Prostate gland (tissue), 2 donors: ENCODE measurements around the gene USP9X. TPM values are rescaled to one million over a fixed set of nuclear protein-coding genes. Genes with fewer than 3 reads are reported as not detected.

ENCODE experiments used
- DNase-seq: peaks from one replicate; pipeline ENCODE4 v3.0.0-alpha.2; 2019; ENCODE audit warnings: low spot score
- H3K27ac ChIP-seq, 2 donors: fragments of 200-600 bp; sonication (generic); 2 replicates each; pipeline ENCODE4 v1.5.1; 2017 to 2019
- H3K27me3 ChIP-seq: fragments of 200-600 bp; sonication (generic); replicated peaks from 2 replicates; pipeline ENCODE4 v1.5.1; 2019; ENCODE audit not compliant: insufficient read depth
- H3K36me3 ChIP-seq, 2 donors: fragments of 200-600 bp; sonication (generic); 1 replicate in 1 of 2; 2 replicates in 1 of 2; pipeline versions ENCODE4 v1.5.1 to v1.8.1; 2017 to 2019
- H3K4me1 ChIP-seq: fragments of 200-600 bp; sonication (generic); replicated peaks from 2 replicates; pipeline ENCODE4 v1.5.1; 2019
- H3K4me3 ChIP-seq, 2 donors: fragments of 200-600 bp; sonication (generic); 2 replicates each; pipeline ENCODE4 v1.5.1; 2017 to 2019
- H3K9me3 ChIP-seq: fragments of 200-600 bp; sonication (generic); 2 replicates; pipeline ENCODE4 v1.5.1; 2017
- CTCF ChIP-seq, 4 experiments: fragments of 200-600 bp in 2 of 4; fragments of 450-650 bp in 2 of 4; sonication (generic) in 2 of 4; IDR thresholded peaks; 1 replicate in 3 of 4; 2 replicates in 1 of 4; pipeline ENCODE4 v1.5.1; 2016 to 2019; ENCODE audit warnings: antibody characterized with exemption in 4 of 4, mild to moderate bottlenecking in 2 of 4, moderate library complexity in 2 of 4
- POLR2A ChIP-seq: fragments of 450-650 bp; IDR thresholded peaks from one replicate; pipeline ENCODE4 v1.6.1; 2016; ENCODE audit warnings: antibody characterized with exemption, mild to moderate bottlenecking
- POLR2AphosphoS5 ChIP-seq: sonication (generic); formaldehyde crosslinking; IDR thresholded peaks from one replicate; pipeline ENCODE4 v1.6.1; 2017; ENCODE audit warnings: antibody characterized with exemption
- WGBS: methylation state at CpG from one replicate; pipeline ENCODE4 v1.1.5; 2018; 5-methylcytosine and 5-hydroxymethylcytosine counted together
- intact Hi-C: fragments of 100-400 bp; cut with DNase I; formaldehyde crosslinking; loops from one replicate; pipeline ENCODE4 v1.14.2; 2022
- total RNA-seq, 2 donors: library from RNA; depleted of rRNA; stranded (reverse); fragments of >200 nt; gene quantifications; one replicate each; pipeline ENCODE4 v1.1.0, GENCODE V29; 2016

The USP9X gene
- total RNA-seq, 2 donors from 2014 or later = 47.9 to 115 TPM

- DNase-seq = no peak
- TF ChIP-seq POLR2AphosphoS5 = no peak
- no peak for TF ChIP-seq POLR2A
- TF ChIP-seq CTCF (IDR thresholded peaks at IDR 0.05) = no peak
- Histone ChIP-seq H3K27ac (no peak overlapping the region), H3K27me3 (no peaks in the 10 kb centered on the region), H3K9me3 (no peaks in the 10 kb centered on the region), H3K4me3 (no peak overlapping the region), H3K4me1 (no peaks in the 10 kb centered on the region), H3K36me3 (no peaks in the 10 kb centered on the region)
- WGBS = 22% methylated on average over 5 of the region's 5 CpGs
- intact Hi-C loops = no loop called here
Observed at GRCh38 chrX:41090568-41091238, 5.5 kb downstream of the USP9X start.

- 79% methylated on average over 6 of the region's 6 CpGs for WGBS
- Histone ChIP-seq H3K4me1 (no peaks in the 10 kb centered on the region), H3K9me3 (no peaks in the 10 kb centered on the region), H3K36me3 (no peaks in the 10 kb centered on the region), H3K4me3 (no peak overlapping the region), H3K27ac (no peak overlapping the region), H3K27me3 (no peaks in the 10 kb centered on the region)
- no peak for TF ChIP-seq CTCF (IDR thresholded peaks at IDR 0.05)
- TF ChIP-seq POLR2A = no peak
- no peak for TF ChIP-seq POLR2AphosphoS5
- no peak for DNase-seq
- intact Hi-C loops = no loop called here
Observed at GRCh38 chrX:41092776-41093175, 7.5 kb downstream of the USP9X start.

GRCh38 chrX:41095174-41095573, 9.9 kb downstream of the USP9X start:
- Histone ChIP-seq H3K4me3 (no peak overlapping the region), H3K27ac (no peak overlapping the region), H3K9me3 (no peaks in the 10 kb centered on the region), H3K27me3 (no peaks in the 10 kb centered on the region), H3K4me1 (no peaks in the 10 kb centered on the region), H3K36me3 (no peaks in the 10 kb centered on the region)
- WGBS = 76% methylated on average over 1 of the region's 1 CpG
- TF ChIP-seq POLR2A (no peak), CTCF (IDR thresholded peaks at IDR 0.05) (no peak), POLR2AphosphoS5 (no peak)
- DNase-seq = no peak
- intact Hi-C loops = no loop called here

GRCh38 chrX:41095908-41096307, 10.7 kb downstream of the USP9X start:
- no peak for DNase-seq
- H3K4me3 ChIP-seq = no peak overlapping the region
- intact Hi-C loops = no loop called here
- 95% methylated on average over 2 of the region's 2 CpGs for WGBS
- H3K4me1 ChIP-seq = no peaks in the 10 kb centered on the region
- H3K9me3 ChIP-seq = no peaks in the 10 kb centered on the region
- H3K36me3 ChIP-seq = no peaks in the 10 kb centered on the region
- no peak overlapping the region for H3K27ac ChIP-seq
- TF ChIP-seq POLR2AphosphoS5 (no peak), CTCF (IDR thresholded peaks at IDR 0.05) (no peak), POLR2A (no peak)
- no peaks in the 10 kb centered on the region for H3K27me3 ChIP-seq

- DNase-seq = no peak
- intact Hi-C loops = no loop called here
- H3K27ac ChIP-seq = no peak overlapping the region
- H3K4me3 ChIP-seq = no peak overlapping the region
- H3K4me1 ChIP-seq = no peaks in the 10 kb centered on the region
- no peaks in the 10 kb centered on the region for H3K27me3 ChIP-seq
- TF ChIP-seq CTCF (IDR thresholded peaks at IDR 0.05) (no peak), POLR2AphosphoS5 (no peak), POLR2A (no peak)
- H3K36me3 ChIP-seq = no peaks in the 10 kb centered on the region
- 81% methylated on average over 5 of the region's 7 CpGs for WGBS
- no peaks in the 10 kb centered on the region for H3K9me3 ChIP-seq
Observed at GRCh38 chrX:41096339-41096955, 11.2 kb downstream of the USP9X start.
